ENCODE measurements around the gene TREX2. TPM values are rescaled to one million over a fixed set of nuclear protein-coding genes. Genes with fewer than 3 reads are reported as not detected.

The TREX2 gene
- polyA plus RNA-seq, 1 of the 3 experiments (the other 2 are of a cell fraction), result 0.76 TPM

DNA sequence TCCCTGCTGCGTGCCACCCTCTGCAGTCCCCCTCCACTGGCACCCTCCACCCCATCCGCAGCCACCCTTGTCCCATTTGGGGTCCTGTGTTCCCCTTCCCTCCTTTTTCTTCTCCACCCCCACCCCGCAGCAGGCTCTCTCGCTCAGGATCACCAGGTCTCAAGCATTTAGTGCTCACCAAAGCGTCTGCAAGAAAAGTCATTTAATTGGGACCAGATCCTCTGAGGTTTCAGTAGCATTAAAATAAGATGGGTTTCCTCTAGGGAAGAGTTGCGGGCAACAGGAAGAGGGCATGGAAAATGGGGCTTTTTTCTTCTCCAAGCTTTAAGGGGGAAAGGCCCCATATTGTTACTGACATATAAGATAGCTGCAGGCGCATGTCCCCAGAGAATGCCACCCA is 29.4 kb upstream of the TREX2 start:
- H3K4me2 ChIP-seq, result peak overlapping the region; percentile 19; the same call in 1 of the 2 replicates

More for the DNA sequence above, 29.4 kb upstream of the TREX2 start:
- H2AFZ ChIP-seq (ENCODE audit: low read depth), result no peak overlapping the region
- H3K9me2 ChIP-seq, result no peaks in the 10 kb centered on the region
- peaks cover 21 to 37% of the 10 kb centered on the region in 2 experiments; a peak in 3 of 4 replicates for H3K4me1 ChIP-seq (ENCODE audit: control insufficient read depth in 1 of 2, insufficient read depth in 2 of 2, low read depth in 1 of 2, low read length in 1 of 2)
- WGBS (ENCODE audit: low lambda C conversion rate), result 70% methylated on average over 7 of the region's 7 CpGs
- DNase-seq, result no peak
- no peaks in the 10 kb centered on the region for H3K27me3 ChIP-seq (ENCODE audit: insufficient read depth)
- H3K79me2 ChIP-seq (ENCODE audit: insufficient read depth), result no peaks in the 10 kb centered on the region
- H3F3A ChIP-seq (replicated peaks; ENCODE audit: insufficient read depth), result no peaks in the 10 kb centered on the region
- CTCF ChIA-PET, result interaction anchor here (1.4 to 11.6 kb wide), 2 partner anchors 14 to 33 kb away, joined by 5 to 203 read pairs; no protein-coding TSS in a partner anchor
- POLR2A ChIA-PET, result no interaction called here
- H4K20me1 ChIP-seq (ENCODE audit: insufficient read depth), result no peaks in the 10 kb centered on the region
- no peak overlapping the region for H3K4me3 ChIP-seq (ENCODE audit: low read depth in 2 of 2, low read length in 1 of 2)
- H3K9ac ChIP-seq, result no peak overlapping the region
- no peak for TF ChIP-seq RAD21 (IDR thresholded peaks at IDR 0.05; ENCODE audit: low read length)
- TF ChIP-seq RXRA (IDR thresholded peaks at IDR 0.05; ENCODE audit: borderline replicate concordance, low read depth), result no peak
- no peak for TF ChIP-seq TEAD4 (IDR thresholded peaks at IDR 0.05; ENCODE audit: borderline replicate concordance, insufficient read depth)
- TF ChIP-seq NRF1 (IDR thresholded peaks at IDR 0.05; ENCODE audit: low read depth, low read length), result no peak
- TF ChIP-seq, protein P1, sequence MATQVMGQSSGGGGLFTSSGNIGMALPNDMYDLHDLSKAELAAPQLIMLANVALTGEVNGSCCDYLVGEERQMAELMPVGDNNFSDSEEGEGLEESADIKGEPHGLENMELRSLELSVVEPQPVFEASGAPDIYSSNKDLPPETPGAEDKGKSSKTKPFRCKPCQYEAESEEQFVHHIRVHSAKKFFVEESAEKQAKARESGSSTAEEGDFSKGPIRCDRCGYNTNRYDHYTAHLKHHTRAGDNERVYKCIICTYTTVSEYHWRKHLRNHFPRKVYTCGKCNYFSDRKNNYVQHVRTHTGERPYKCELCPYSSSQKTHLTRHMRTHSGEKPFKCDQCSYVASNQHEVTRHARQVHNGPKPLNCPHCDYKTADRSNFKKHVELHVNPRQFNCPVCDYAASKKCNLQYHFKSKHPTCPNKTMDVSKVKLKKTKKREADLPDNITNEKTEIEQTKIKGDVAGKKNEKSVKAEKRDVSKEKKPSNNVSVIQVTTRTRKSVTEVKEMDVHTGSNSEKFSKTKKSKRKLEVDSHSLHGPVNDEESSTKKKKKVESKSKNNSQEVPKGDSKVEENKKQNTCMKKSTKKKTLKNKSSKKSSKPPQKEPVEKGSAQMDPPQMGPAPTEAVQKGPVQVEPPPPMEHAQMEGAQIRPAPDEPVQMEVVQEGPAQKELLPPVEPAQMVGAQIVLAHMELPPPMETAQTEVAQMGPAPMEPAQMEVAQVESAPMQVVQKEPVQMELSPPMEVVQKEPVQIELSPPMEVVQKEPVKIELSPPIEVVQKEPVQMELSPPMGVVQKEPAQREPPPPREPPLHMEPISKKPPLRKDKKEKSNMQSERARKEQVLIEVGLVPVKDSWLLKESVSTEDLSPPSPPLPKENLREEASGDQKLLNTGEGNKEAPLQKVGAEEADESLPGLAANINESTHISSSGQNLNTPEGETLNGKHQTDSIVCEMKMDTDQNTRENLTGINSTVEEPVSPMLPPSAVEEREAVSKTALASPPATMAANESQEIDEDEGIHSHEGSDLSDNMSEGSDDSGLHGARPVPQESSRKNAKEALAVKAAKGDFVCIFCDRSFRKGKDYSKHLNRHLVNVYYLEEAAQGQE (IDR thresholded peaks at IDR 0.05; ENCODE audit: low read depth, low read length), result no peak
- TF ChIP-seq, protein P2, sequence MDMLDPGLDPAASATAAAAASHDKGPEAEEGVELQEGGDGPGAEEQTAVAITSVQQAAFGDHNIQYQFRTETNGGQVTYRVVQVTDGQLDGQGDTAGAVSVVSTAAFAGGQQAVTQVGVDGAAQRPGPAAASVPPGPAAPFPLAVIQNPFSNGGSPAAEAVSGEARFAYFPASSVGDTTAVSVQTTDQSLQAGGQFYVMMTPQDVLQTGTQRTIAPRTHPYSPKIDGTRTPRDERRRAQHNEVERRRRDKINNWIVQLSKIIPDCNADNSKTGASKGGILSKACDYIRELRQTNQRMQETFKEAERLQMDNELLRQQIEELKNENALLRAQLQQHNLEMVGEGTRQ (IDR thresholded peaks at IDR 0.05; ENCODE audit: borderline replicate concordance, low read depth, low read length), result no peak
- no peak for TF ChIP-seq EP300 (IDR thresholded peaks at IDR 0.05; ENCODE audit: borderline replicate concordance in 1 of 2, low read depth in 1 of 2, low read length in 1 of 2)
- TF ChIP-seq SMC3 (IDR thresholded peaks at IDR 0.05; ENCODE audit: low read depth, low read length), result no peak
- TF ChIP-seq RCOR1 (IDR thresholded peaks at IDR 0.05; ENCODE audit: low read length), result no peak
- TF ChIP-seq EZH2phosphoT487 (IDR thresholded peaks at IDR 0.05; ENCODE audit: borderline replicate concordance, low read depth), result no peak
- TF ChIP-seq, protein P3, sequence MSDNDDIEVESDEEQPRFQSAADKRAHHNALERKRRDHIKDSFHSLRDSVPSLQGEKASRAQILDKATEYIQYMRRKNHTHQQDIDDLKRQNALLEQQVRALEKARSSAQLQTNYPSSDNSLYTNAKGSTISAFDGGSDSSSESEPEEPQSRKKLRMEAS (IDR thresholded peaks at IDR 0.05; ENCODE audit: low read depth), result no peak
- no peak for TF ChIP-seq POLR2AphosphoS5 (IDR thresholded peaks at IDR 0.05; ENCODE audit: low read depth, low read length)
- no peak for TF ChIP-seq GABPA (IDR thresholded peaks at IDR 0.05; ENCODE audit: low read depth)
- TF ChIP-seq FOSL2 (IDR thresholded peaks at IDR 0.05; ENCODE audit: borderline replicate concordance, low read depth), result no peak
- TF ChIP-seq FOXM1 (IDR thresholded peaks at IDR 0.05; ENCODE audit: low read depth), result no peak
- no peak for TF ChIP-seq FOXJ3 (CRISPR knock-in tag; IDR thresholded peaks at IDR 0.05)
- TF ChIP-seq CHD2 (IDR thresholded peaks at IDR 0.05; ENCODE audit: low read length, partially characterized antibody), result no peak
- H3K9me3 ChIP-seq, result no peaks in the 10 kb centered on the region
- peak overlapping the region; percentile 72 to 94; a peak in 3 of 4 replicates for H3K27ac ChIP-seq (ENCODE audit: low read depth in 2 of 2, low read length in 1 of 2)
- H3K36me3 ChIP-seq (replicated peaks in 1 of 2; ENCODE audit: control insufficient read depth in 1 of 2, insufficient read depth in 2 of 2, low read length in 1 of 2), result no peaks in the 10 kb centered on the region
